A673 (cell line): Measurements from ENCODE around the gene RBM19.

Experiments
- CTCF ChIP-seq: fragments of 300-800, 200-600 bp; sonication (generic); conservative IDR thresholded peaks from 2 replicates; pipeline ENCODE4 v1.5.1; 2017; ENCODE audit warnings: low read depth, mild to moderate bottlenecking, antibody characterized with exemption, low read length, moderate library complexity, mixed read lengths
- EZH2 ChIP-seq: fragments of 200-600 bp; sonication (generic); IDR thresholded peaks from 2 replicates; pipeline ENCODE4 v1.6.1; 2017; ENCODE audit warnings: borderline replicate concordance, low read depth, mild to moderate bottlenecking, mixed read lengths, antibody characterized with exemption, low read length; ENCODE audit not compliant: poor library complexity, severe bottlenecking

DNA sequence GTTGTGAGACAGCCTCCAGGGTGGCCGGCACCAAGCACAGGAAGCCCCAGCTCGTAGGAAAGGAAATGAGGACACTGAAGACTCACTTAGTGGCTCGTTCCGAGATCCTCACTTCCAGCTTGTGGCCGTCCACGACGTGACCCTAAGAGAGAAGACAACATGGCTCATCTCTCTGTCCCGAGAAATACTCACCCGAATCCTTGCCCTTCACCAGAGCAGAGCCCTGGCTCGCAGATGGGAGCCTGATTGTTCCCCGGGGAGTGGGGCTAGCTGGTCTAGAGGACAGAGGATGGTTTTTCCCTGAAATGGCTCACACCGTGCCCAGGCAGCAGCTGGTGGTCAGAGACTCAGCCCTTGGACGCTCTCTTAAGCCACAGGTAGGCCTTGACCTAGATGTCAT, 47.8 kb downstream of the RBM19 start:
- no peak for TF ChIP-seq CTCF
- no peak for TF ChIP-seq EZH2
